HepG2 (cell line): Measurements from ENCODE around the gene PLEKHM2. TPM values are rescaled to one million over a fixed set of nuclear protein-coding genes. Genes with fewer than 3 reads are reported as not detected.

Experiments used
- CCAR2 ChIP-seq: fragments of 200-400 bp; formaldehyde crosslinking; optimal IDR thresholded peaks from 2 replicates; pipeline ENCODE3; 2018; ENCODE audit warnings: low read depth, mild to moderate bottlenecking, low read length, moderate library complexity
- IRF9 ChIP-seq: sonication (generic); formaldehyde crosslinking; IDR thresholded peaks from 2 replicates; pipeline ENCODE4 v1.8.0; 2022; ENCODE audit warnings: missing genetic modification reagents, mild to moderate bottlenecking, borderline replicate concordance
- JDP2 ChIP-seq: sonication (generic); formaldehyde crosslinking; IDR thresholded peaks from 2 replicates; pipeline ENCODE4 v1.8.1; 2022; ENCODE audit warnings: missing genetic modification reagents, borderline replicate concordance
- MEIS2 ChIP-seq: sonication (generic); formaldehyde crosslinking; IDR thresholded peaks from 2 replicates; pipeline ENCODE4 v1.9.0; 2021; ENCODE audit warnings: mild to moderate bottlenecking, missing genetic modification reagents
- MNT ChIP-seq: fragments of 450-650 bp; IDR thresholded peaks from 2 replicates; pipeline ENCODE4 v1.6.1; 2016
- NR1H2 ChIP-seq: sonication (generic); formaldehyde crosslinking; IDR thresholded peaks from 2 replicates; pipeline ENCODE4 v1.8.1; 2022; ENCODE audit warnings: low read depth, missing genetic modification reagents, borderline replicate concordance
- PRDM10 ChIP-seq: sonication (generic); formaldehyde crosslinking; IDR thresholded peaks from 2 replicates; pipeline ENCODE4 v1.4.0; 2020; ENCODE audit warnings: low read depth, missing genetic modification reagents
- SKIL ChIP-seq: sonication (generic); formaldehyde crosslinking; IDR thresholded peaks from 2 replicates; pipeline ENCODE4 v1.8.0; 2022; ENCODE audit warnings: missing genetic modification reagents, mild to moderate bottlenecking, moderate library complexity, borderline replicate concordance
- TBX3 ChIP-seq: fragments of 450-650 bp; IDR thresholded peaks from 2 replicates; pipeline ENCODE4 v1.6.1; 2017; ENCODE audit warnings: antibody characterized with exemption, mild to moderate bottlenecking, inconsistent platforms, borderline replicate concordance
- ZMYM4 ChIP-seq: sonication (generic); formaldehyde crosslinking; IDR thresholded peaks from 2 replicates; pipeline ENCODE4 v1.8.1; 2023; ENCODE audit warnings: mild to moderate bottlenecking, missing genetic modification reagents
- ZNF280D ChIP-seq: sonication (generic); formaldehyde crosslinking; IDR thresholded peaks from 2 replicates; pipeline ENCODE4 v1.5.1; 2020; ENCODE audit warnings: mild to moderate bottlenecking, missing genetic modification reagents
- ZNF3 ChIP-seq: IDR thresholded peaks from 2 replicates; pipeline ENCODE4 v1.7.0; 2017; ENCODE audit warnings: inconsistent platforms
- ZNF350 ChIP-seq: sonication (generic); formaldehyde crosslinking; IDR thresholded peaks from 2 replicates; pipeline ENCODE4 v1.4.0; 2020; ENCODE audit warnings: mild to moderate bottlenecking, low read depth, missing genetic modification reagents, borderline replicate concordance
- ZNF382 ChIP-seq: sonication (generic); formaldehyde crosslinking; IDR thresholded peaks from 2 replicates; pipeline ENCODE4 v1.5.0; 2020; ENCODE audit warnings: missing genetic modification reagents, mild to moderate bottlenecking, borderline replicate concordance
- ZNF740 ChIP-seq: sonication (generic); formaldehyde crosslinking; IDR thresholded peaks from 2 replicates; pipeline ENCODE4 v1.4.0; 2020; ENCODE audit warnings: missing genetic modification reagents
- polyA plus RNA-seq, 8 experiments: library from polyadenylated mRNA; depleted of rRNA in 3 of 8; stranded (reverse) in 7 of 8; unstranded in 1 of 8; fragments of >200 nt; fragmentation: Illumina TruSeq in 4 of 8; extraction: Trizol in 4 of 8; gene quantifications; 2 replicates each; pipeline versions ENCODE4 v1.2.1 to v1.2.3, GENCODE V29; 2011 to 2016; ENCODE audit warnings: low read depth in 4 of 8, missing spikeins in 1 of 8, mixed read lengths in 1 of 8; ENCODE audit not compliant: insufficient read depth in 1 of 8
- total RNA-seq, 5 experiments: library from RNA; depleted of rRNA; stranded (reverse); fragments of >200 nt; fragmentation: Illumina TruSeq; extraction: Trizol; gene quantifications; 2 replicates each; pipeline ENCODE4 v1.2.3, GENCODE V29; 2016; ENCODE audit warnings: low read depth in 1 of 5

The PLEKHM2 gene
- total and polyA plus RNA-seq, 2 of the 13 experiments (the other 11 are each of a cell fraction or from before 2014, with no cell fraction given) = 16.5 to 27.3 TPM

GRCh38 chr1:15740924-15741850 lies 57.1 kb downstream of the PLEKHM2 start (continued):
- 0 out of 2 replicates have a peak, but pooled peaks have one; percentile 37 for TF ChIP-seq PRDM10 (CRISPR knock-in tag)
- no peak for TF ChIP-seq JDP2 (CRISPR knock-in tag)
- TF ChIP-seq CCAR2 = no peak
- TF ChIP-seq TBX3 = no peak
- TF ChIP-seq ZMYM4 (CRISPR knock-in tag) = no peak; the same call in 1 of the 2 replicates
- TF ChIP-seq MNT = no peak
- no peak for TF ChIP-seq ZNF382
- no peak for TF ChIP-seq MEIS2 (CRISPR knock-in tag)
- no peak; the same call in 1 of the 2 replicates for TF ChIP-seq ZNF350 (CRISPR knock-in tag)
- TF ChIP-seq IRF9 = peak; percentile 16; the same call in 1 of the 2 replicates
- no peak for TF ChIP-seq NR1H2 (CRISPR knock-in tag)
- TF ChIP-seq SKIL (CRISPR knock-in tag) = no peak
- TF ChIP-seq ZNF3 (CRISPR knock-in tag) = no peak
- no peak for TF ChIP-seq ZNF740 (CRISPR knock-in tag)
- TF ChIP-seq ZNF280D (CRISPR knock-in tag) = no peak
